ENCODE results near the gene KAT5.
A peak's percentile ranks its signal among the peaks of the same experiment; 100 is the strongest.
"Not testable (repeated sequence)": the region's sequence is repeated elsewhere in the genome, so short reads cannot be mapped to it uniquely, and the experiment has no call there.

KAT5 gene
- total RNA-seq: 92.7 reads per million, percentile 81 among the genes with 10 or more reads in this experiment

- peak; percentile 98 for DNase-seq
These were observed at the start of gene KAT5 for GRCh38 chr11:65711785-65712632. TSS of gene KAT5 (plus strand) at chr11:65712252. CDS start at chr11:65712268, 16 bp downstream.

- peak; percentile 84 for DNase-seq
These were observed 49.0 kb upstream of the KAT5 start, which contains the start of gene RELA for GRCh38 chr11:65662799-65663638. TSS of gene RELA (minus strand) at chr11:65662916. CDS start at chr11:65662832, 84 bp downstream.

DNA sequence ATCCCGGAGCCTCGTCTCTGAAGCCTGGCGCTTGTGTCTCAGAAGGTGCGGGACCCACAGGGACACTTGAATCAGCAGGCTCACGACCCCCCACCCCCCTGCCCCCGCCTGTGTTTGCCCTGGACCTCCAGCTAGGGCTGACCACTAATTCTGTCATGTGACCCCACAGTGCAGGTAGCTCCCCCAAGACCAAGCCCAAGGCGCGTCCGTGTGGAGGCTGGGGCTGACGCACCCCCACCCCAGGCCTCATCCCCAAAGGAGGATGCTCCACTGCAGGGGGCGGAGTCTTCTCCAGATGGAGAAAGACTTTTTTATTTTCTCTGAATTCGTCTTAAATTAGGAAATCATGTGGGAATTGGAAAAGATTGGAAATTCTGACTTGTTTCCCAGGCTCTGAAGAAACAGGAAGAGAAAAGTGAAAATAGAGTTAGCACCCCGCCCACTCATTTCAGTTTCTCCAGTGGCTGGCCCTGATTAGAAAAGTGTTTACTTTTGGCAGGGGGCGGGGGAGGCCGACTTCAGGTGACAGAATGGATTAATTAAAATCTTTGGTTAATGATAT is 48.3 kb upstream of the KAT5 start:
- no peak for DNase-seq

DNA sequence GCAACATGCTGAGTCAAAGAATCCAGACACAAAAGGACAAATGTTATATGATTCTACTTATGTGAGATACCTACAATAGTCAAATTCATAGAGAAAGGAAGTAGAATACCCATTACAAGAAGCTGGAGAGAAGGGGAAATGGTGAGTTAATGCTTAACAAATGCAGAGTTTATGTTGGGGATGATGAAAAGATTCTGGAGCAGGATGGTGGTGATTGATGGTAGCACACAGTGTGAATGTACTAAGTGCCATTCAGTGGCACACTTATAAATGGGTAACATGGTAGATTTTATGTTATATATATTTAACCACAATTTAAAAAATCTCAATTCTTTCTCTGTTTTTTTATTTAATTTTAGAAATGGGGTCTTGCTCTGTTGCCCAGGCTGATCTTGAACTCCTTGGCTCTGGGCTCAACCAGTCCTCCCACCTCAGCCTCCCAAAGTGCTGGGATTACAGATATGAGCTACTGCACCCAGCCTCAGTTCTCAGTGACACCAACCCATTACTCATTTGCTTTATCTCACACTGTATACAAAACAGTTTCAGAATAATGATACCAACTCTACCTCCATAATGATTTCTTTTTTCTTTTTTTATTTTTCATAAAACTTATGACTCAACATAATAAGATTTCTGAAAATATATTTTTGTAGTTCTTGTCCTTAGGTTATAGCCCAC is 39.7 kb upstream of the KAT5 start:
- no peak for DNase-seq

GRCh38 chr11:65672982-65673381 is 39.1 kb upstream of the KAT5 start:
- DNase-seq: no peak

- DNase-seq: no peak
These were observed 31.8 kb upstream of the KAT5 start for GRCh38 chr11:65680192-65680743.

- DNase-seq: not testable (repeated sequence)
These were observed 28.6 kb upstream of the KAT5 start for GRCh38 chr11:65683480-65683879.

- no peak for DNase-seq
These were observed 26.1 kb upstream of the KAT5 start for GRCh38 chr11:65685981-65686380.

GRCh38 chr11:65691847-65692246 is 20.2 kb upstream of the KAT5 start:
- not testable (repeated sequence) for DNase-seq

GRCh38 chr11:65692367-65692766 is 19.7 kb upstream of the KAT5 start:
- DNase-seq: no peak

DNA sequence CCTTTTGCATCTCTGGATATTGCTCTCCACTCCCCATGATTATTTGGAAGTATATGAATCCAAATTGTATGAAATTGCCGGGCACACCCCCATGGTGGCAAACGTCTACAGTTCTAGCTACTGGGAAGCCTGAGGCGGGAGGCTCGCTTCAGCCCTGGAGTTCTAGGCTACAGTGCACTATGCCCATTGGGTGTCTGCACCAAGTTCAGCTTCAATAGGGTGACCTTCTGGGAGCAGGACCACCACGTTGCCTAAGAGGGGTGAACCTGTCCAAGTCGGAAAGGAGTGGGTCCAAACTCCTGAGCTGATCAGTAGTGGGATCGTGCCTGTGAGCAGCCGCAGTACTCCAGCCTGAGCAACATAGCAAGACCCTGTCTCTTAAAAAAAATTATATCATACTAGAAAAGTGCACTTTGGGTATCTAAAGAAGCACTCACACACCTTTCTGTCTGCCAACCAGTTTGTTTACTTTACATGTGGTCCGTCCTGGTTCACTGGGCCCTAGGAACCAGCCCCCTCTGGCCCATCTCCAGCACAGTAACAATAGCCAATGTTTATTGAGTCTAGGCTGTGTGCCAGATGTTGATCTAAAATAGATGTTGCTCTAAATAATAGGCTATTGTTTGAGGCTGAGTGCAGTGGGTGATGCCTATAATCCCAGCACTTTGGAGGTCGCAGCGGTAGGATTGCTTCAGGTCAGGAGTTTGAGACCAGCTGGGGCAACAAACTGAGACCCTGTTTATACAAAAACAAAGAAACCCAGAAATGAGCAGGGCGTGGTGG is 16.4 kb upstream of the KAT5 start:
- no peak for DNase-seq

GRCh38 chr11:65696802-65697552 is 15.1 kb upstream of the KAT5 start:
- no peak for DNase-seq

- no peak for DNase-seq
These were observed 13.8 kb upstream of the KAT5 start for GRCh38 chr11:65698205-65698604.

DNA sequence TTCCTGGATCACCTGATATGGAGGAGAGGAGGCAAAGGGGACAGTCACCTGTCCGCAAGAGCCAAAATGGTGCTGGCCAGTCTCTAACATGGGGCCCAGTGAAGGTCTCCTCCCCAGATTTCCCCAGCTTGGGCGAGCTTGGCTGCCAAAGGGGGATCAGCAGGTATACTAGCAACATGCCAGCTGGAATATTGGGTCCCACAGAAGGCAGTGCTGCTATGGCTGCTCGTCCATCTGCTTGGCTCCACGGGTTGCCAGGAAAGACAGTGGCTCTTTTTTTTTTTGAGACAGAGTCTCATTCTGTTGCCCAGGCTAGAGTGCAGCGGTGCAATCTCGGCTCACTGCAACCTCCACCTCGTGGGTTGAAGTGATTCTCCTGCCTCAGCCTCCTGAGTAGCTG is 12.7 kb upstream of the KAT5 start:
- no peak for DNase-seq

GRCh38 chr11:65700399-65700798 is 11.7 kb upstream of the KAT5 start:
- no peak for DNase-seq

GRCh38 chr11:65701686-65702085 is 10.4 kb upstream of the KAT5 start:
- DNase-seq: no peak

GRCh38 chr11:65703846-65704245 is 8.2 kb upstream of the KAT5 start:
- no peak for DNase-seq

- peak; percentile 65 for DNase-seq
These were observed 5.7 kb upstream of the KAT5 start for GRCh38 chr11:65706303-65706763.

DNA sequence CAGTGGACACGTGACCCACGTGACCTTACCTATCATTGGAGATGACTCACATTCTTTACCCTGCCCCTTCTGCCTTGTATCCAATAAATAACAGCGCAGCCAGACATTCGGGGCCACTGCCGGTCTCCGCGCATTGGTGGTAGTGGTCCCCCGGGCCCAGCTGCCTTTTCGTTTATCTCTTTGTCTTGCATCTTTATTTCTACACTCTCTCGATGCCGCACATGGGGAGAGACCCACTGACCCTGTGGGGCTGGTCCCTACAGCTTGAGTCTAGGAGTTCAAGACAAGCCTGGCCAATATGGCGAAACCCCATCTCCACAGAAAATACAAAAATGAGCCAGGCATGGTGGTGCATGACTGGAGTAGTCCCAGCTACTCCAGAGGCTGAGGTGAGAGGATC is 5.0 kb upstream of the KAT5 start:
- DNase-seq: not testable (repeated sequence)

GRCh38 chr11:65708451-65708850 is 3.6 kb upstream of the KAT5 start:
- DNase-seq: no peak

- DNase-seq: no peak
These were observed 2.4 kb upstream of the KAT5 start for GRCh38 chr11:65709661-65710060.
